Adrenal gland (tissue), 5 donors: ENCODE data around the gene CLIP1.
"Not testable (repeated sequence)": the region's sequence is repeated elsewhere in the genome, so short reads cannot be mapped to it uniquely, and the experiment has no call there.

Experiments
- CTCF ChIP-seq, 6 experiments: fragments of 450-650 bp in 4 of 6; fragments of 200-600 bp in 2 of 6; sonication (generic) in 1 of 6; IDR thresholded peaks; 1 replicate in 5 of 6; 2 replicates in 1 of 6; pipeline versions ENCODE4 v1.5.1 to v1.8.0; 2016 to 2021; ENCODE audit warnings: antibody characterized with exemption in 6 of 6, mild to moderate bottlenecking in 2 of 6, moderate library complexity in 1 of 6
- POLR2A ChIP-seq, 2 donors: fragments of 450-650 bp; IDR thresholded peaks; one replicate each; pipeline ENCODE4 v1.6.1; 2017; ENCODE audit warnings: antibody characterized with exemption in 2 of 2, mild to moderate bottlenecking in 2 of 2, moderate library complexity in 1 of 2
- donor health status: DM: no; HTN: no; CAD: no.

- not testable (repeated sequence) for TF ChIP-seq CTCF, POLR2A (IDR thresholded peaks at IDR 0.05)
Measured at GRCh38 chr12:122419094-122419493, 3.4 kb downstream of the CLIP1 start.
